ENCODE data around the gene MTG1. TPM values are rescaled to one million over a fixed set of nuclear protein-coding genes. Genes with fewer than 3 reads are reported as not detected.
"Not testable (repeated sequence)": the region's sequence is repeated elsewhere in the genome, so short reads cannot be mapped to it uniquely, and the experiment has no call there.

MTG1 gene
- total RNA-seq, 1 donor from 2014 or later = 64.9 TPM

DNA sequence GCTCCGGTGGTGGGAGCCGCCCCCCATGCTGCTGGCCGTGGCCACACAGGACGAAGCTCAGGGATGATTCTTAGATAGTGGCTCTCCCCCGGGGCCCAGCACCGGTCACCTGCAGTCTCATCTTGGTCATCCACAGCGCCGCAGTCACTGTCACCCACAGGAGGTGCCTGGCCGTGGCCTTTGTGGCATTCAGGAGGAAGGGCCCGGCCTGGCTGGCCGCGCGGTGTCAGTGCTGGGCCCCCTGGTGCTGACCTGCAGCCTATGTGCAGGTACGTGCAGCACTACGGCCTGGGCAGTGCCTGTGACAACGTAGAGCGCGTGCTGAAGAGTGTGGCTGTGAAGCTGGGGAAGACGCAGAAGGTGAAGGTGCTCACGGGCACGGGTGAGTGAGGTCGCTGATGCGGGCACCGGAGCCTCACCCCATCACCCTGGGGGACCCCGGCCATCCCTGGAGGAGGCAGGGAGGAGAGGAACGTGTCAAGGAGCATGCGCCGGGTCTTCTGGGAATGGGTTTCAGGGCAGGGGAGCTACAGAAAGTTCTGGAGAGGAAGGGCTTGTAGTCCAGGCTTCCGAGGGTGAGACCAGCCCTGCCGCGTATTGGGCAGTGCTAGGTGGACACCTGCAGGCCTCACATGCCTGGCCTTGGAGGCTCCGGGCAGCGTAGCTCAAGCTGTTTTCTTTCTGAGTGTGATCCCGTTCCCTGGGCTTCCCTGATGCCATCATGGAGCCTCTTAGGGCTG is 25.4 kb downstream of the MTG1 start:
- no peak overlapping the region for H3K27ac Mint-ChIP-seq
- DNase-seq (ENCODE audit: low spot score) = no peak
- intact Hi-C loops (cut with micrococcal nuclease) = no loop called here
- peaks cover 19% of the 10 kb centered on the region for H3K36me3 Mint-ChIP-seq (ENCODE audit: low read depth)
- peaks cover 6% of the 10 kb centered on the region for H3K9me3 Mint-ChIP-seq
- no peak overlapping the region for H3K4me3 Mint-ChIP-seq
- peaks cover 12% of the 10 kb centered on the region for H3K27me3 Mint-ChIP-seq (ENCODE audit: insufficient read depth)
- H3K4me1 Mint-ChIP-seq (ENCODE audit: low read depth) = no peaks in the 10 kb centered on the region

DNA sequence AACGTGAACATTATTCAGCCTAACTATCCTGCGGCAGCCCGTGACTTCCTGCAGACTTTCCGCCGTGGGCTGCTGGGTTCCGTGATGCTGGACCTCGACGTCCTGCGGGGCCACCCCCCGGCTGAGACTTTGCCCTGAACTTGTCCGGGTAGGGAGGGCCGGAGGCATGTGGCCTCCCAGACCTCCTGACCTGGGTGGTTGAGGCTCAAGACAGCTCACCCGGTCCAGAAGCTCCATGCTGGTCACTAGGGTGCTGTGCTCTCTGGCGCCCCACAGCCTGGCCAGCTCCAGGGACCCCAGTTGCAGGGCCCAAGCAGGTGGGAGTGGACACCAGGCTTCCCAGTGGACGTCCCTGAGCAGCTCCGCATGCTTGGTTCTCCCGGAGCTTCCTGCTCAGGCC is 26.1 kb downstream of the MTG1 start:
- no peak for DNase-seq (ENCODE audit: low spot score)
- peaks cover 15% of the 10 kb centered on the region for H3K36me3 Mint-ChIP-seq (ENCODE audit: low read depth)
- no peak overlapping the region for H3K4me3 Mint-ChIP-seq
- peaks cover 6% of the 10 kb centered on the region for H3K9me3 Mint-ChIP-seq
- no peak overlapping the region for H3K27ac Mint-ChIP-seq
- H3K27me3 Mint-ChIP-seq (ENCODE audit: insufficient read depth) = peaks cover 12% of the 10 kb centered on the region
- H3K4me1 Mint-ChIP-seq (ENCODE audit: low read depth) = no peaks in the 10 kb centered on the region
- intact Hi-C loops (cut with micrococcal nuclease) = no loop called here

DNA sequence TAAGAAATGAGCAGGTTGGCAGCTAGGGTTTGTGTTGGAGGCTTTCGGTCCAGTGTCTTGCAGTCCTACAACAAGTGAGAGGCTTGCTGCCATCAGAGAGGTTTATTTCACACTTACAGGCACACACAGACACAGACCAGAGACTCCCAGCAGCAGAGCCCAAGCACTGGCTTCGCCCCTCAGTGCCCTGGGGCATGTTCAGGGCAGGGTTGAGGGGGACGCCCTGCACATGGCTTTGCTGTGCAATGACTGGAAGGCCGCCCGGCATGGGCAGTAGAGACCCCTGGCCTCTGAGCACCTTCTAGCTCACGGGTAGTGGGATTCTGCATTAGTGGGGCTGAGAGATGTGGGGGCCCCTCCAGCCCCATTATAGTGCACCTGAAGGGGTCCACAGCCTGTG is 26.6 kb downstream of the MTG1 start:
- no peak overlapping the region for H3K4me3 Mint-ChIP-seq
- no peak overlapping the region for H3K27ac Mint-ChIP-seq
- peaks cover 1% of the 10 kb centered on the region for H3K9me3 Mint-ChIP-seq
- peaks cover 10% of the 10 kb centered on the region for H3K36me3 Mint-ChIP-seq (ENCODE audit: low read depth)
- peaks cover 12% of the 10 kb centered on the region for H3K27me3 Mint-ChIP-seq (ENCODE audit: insufficient read depth)
- H3K4me1 Mint-ChIP-seq (ENCODE audit: low read depth) = no peaks in the 10 kb centered on the region
- no peak for DNase-seq (ENCODE audit: low spot score)
- intact Hi-C loops (cut with micrococcal nuclease) = no loop called here

DNA sequence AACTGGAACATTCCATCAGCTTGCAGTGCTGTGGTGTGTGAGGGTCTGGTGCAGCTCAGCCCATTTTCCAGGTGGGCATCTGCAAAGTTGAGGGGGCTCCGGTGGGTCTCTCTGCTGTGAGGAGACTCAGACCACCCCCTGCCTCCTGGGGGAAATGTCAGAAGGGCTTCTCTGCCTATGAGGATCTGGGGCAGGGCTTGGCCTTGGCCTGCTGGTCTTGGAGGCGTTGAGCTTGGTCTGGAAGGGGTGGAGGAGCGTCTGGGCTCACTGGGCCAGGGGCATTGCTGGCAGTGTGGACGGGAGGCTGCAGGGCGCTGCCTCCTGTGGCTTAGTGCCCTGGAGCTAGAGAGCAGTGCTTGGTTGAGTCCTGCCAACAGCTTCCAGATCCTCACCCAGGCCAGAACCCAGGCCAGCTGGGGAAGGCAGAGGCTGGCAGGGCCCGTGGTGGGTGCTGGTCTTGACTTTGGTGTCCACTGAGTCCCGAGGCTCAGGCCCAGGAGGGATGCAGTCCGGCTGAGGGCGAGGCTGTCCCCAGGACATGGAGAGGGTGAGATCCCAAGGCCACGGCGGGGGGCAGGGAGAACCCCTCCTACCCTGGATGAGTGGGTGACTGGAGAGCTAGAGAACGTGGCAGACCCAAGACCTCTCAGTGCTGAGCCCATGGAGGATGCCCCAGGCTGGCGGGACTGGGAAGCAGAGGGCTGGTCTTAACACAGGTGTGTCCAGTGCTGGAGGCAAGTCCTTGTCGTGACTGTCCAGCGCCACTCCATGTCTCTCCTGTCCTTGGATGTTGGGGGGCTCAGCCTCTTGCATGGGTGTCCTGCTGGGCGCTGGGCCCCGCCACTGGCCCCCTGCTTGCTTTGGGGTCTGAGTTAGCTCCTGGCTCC is 27.6 kb downstream of the MTG1 start:
- intact Hi-C loops (cut with micrococcal nuclease) = no loop called here
- Mint-ChIP-seq H3K4me3 (no peak overlapping the region), H3K27ac (no peak overlapping the region), H3K27me3 (ENCODE audit: insufficient read depth) (peaks cover 12% of the 10 kb centered on the region), H3K4me1 (ENCODE audit: low read depth) (no peaks in the 10 kb centered on the region), H3K9me3 (no peaks in the 10 kb centered on the region), H3K36me3 (ENCODE audit: low read depth) (peaks cover 5% of the 10 kb centered on the region)
- DNase-seq (ENCODE audit: low spot score) = no peak

DNA sequence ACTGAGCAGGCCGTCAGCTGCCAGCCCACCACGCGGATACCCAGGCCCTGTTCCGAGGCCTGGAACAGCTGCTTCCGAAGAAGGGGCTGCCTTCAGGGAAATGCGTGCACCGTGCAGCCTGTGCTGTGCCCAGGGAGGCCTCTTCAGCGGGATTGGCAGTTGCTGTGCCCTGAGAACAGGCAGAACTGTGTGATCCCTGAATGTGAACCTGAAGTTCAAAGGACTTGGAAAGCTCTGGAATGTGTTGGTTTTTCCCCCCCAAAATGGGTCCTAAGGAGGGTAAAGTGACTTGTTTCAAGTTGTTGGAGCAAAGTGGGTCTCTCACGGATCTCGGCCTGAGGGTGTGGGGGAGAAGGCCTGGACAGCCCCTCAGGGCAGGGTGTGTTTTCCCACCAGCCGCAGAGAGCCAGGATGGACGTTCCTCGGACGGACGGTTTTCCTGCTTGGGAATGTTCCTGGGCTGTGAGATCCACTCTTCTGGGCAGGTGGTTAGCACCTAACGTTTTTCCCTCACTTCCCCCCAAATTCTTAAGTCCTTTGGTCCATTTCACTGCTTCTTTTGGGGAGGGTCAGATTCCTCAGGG is 28.4 kb downstream of the MTG1 start:
- no peaks in the 10 kb centered on the region for H3K4me1 Mint-ChIP-seq (ENCODE audit: low read depth)
- no peaks in the 10 kb centered on the region for H3K9me3 Mint-ChIP-seq
- H3K27ac Mint-ChIP-seq = no peak overlapping the region
- peaks cover 12% of the 10 kb centered on the region for H3K27me3 Mint-ChIP-seq (ENCODE audit: insufficient read depth)
- no peak for DNase-seq (ENCODE audit: low spot score)
- no peak overlapping the region for H3K4me3 Mint-ChIP-seq
- intact Hi-C loops (cut with micrococcal nuclease) = no loop called here
- peaks cover 5% of the 10 kb centered on the region for H3K36me3 Mint-ChIP-seq (ENCODE audit: low read depth)

DNA sequence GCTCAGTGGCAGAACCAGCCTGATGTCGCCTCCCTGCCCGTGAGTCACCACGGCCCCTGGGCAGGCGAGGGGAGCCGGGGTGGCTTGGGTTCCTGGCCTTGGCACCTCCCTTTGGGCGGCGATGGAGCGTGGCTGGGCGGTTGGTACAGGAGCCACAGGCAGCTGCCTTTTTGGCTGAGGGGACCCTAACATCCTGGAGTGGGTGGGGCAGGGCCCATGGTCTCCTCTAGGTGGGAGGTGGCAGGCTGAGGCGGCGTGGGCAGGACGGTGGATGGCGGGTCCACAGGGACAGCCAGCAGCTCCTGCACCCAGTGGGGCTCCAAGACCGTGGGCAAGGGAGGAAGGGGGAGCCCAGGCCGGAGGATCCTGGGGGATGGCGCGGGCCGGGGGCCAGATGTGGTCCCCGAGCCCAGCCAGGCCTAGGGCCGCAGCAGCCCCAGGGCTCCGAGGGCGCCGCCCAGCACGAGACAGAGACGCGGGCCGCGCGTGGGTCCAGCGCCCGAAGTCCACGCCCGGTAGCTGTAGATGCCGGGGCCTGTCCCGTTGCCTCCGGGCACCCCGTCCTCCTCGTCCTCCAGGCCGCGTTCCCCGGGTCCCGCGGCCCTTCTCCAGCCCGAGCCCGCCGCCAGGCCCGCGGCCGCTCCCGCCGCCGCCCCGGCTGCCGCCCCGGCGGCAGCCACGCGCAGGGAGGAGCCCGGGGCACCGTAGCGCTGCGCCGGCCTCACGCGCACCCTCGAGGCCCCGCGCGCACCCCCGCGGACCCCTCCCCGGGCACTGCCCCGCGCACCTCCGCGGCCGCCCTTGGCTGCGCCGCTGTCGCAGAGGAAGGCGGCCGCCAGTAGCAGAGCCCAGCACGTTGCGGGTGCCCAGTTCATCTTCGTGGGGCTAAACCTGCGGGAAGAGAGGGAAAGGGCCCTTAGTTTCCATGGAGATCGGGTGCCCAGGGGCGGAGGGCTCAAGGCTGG is 29.1 kb downstream of the MTG1 start:
- intact Hi-C loops (cut with micrococcal nuclease) = no loop called here
- peaks cover 5% of the 10 kb centered on the region for H3K36me3 Mint-ChIP-seq (ENCODE audit: low read depth)
- no peaks in the 10 kb centered on the region for H3K4me1 Mint-ChIP-seq (ENCODE audit: low read depth)
- H3K27me3 Mint-ChIP-seq (ENCODE audit: insufficient read depth) = peaks cover 12% of the 10 kb centered on the region
- H3K27ac Mint-ChIP-seq = no peak overlapping the region
- no peak overlapping the region for H3K4me3 Mint-ChIP-seq
- H3K9me3 Mint-ChIP-seq = no peaks in the 10 kb centered on the region
- no peak for DNase-seq (ENCODE audit: low spot score)

DNA sequence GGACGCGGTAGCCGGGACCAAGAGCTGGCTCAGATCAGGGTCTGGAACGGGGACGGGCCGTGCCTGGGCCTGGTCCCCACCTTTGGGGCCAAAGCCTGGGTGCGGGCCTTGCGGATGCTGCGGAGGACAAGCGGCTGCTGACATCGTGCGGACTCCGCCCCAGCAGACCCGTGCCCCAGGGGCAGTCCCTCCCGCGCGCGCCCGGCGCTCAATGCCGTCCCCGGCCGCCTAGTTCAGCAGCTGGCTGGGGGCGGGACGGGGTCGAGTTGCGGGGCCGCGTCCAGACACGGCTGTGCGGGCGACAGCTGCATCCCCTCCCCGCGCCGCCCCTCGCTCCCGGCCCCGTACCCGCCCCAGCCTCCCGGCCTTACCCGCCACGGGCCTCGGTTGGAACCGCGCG is 30.1 kb downstream of the MTG1 start:
- H3K27ac Mint-ChIP-seq; H3K9me3 Mint-ChIP-seq; DNase-seq (ENCODE audit: low spot score); H3K4me3 Mint-ChIP-seq; H3K4me1 Mint-ChIP-seq (ENCODE audit: low read depth); H3K36me3 Mint-ChIP-seq (ENCODE audit: low read depth); intact Hi-C loops (cut with micrococcal nuclease): not testable (repeated sequence)
- H3K27me3 Mint-ChIP-seq (ENCODE audit: insufficient read depth) = peaks cover 15% of the 10 kb centered on the region

DNA sequence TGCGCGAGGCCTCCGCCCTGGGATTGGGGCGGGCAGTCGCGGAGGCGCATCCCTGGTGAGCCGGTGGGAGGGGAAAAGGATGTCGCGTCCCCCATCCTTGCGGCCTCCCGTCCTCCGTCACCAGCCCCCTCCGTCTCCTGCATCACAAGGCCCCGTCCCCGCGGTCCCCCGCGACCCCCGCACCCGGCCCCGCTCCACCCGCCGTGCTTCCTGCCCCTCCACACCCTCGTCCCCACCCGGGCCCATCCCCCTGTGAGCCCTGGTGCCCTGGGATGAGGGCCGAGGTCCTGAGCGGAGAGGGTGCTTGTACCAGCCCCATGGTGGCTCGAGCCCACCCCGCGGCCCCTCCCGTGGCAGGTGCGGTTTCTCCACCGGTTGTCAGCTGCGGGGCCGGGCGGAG is 30.6 kb downstream of the MTG1 start, which contains the start of gene SPRN:
SPRN (minus strand) TSS at position 25 of the 400 bp plus-strand sequence. CDS start 944 bp downstream, outside the sequence.
- DNase-seq (ENCODE audit: low spot score); H3K4me1 Mint-ChIP-seq (ENCODE audit: low read depth); H3K4me3 Mint-ChIP-seq; H3K36me3 Mint-ChIP-seq (ENCODE audit: low read depth); H3K27ac Mint-ChIP-seq; H3K9me3 Mint-ChIP-seq; intact Hi-C loops (cut with micrococcal nuclease): not testable (repeated sequence)
- peaks cover 17% of the 10 kb centered on the region for H3K27me3 Mint-ChIP-seq (ENCODE audit: insufficient read depth)

DNA sequence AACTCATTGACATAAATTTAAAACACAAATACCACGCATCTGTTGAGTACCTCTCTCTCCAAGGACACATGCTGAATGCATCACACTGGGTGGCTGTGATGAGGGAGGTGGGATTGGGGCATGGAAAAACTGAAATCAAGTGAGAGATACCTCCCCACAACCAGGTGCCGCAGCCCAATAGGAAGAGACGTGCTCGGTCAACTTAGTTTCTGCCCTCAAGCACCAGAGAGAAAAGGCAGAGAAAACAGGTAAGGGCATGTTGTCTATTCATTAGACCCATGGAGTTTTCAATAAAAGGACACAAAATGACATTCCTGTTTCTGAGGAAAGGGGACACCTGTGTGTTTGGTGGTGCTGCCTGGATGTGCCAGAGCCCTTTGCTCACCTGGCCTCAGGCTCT is 35.6 kb downstream of the MTG1 start:
- H3K36me3 Mint-ChIP-seq (ENCODE audit: low read depth); H3K4me3 Mint-ChIP-seq; DNase-seq (ENCODE audit: low spot score); H3K27me3 Mint-ChIP-seq (ENCODE audit: insufficient read depth); H3K27ac Mint-ChIP-seq; H3K9me3 Mint-ChIP-seq; intact Hi-C loops (cut with micrococcal nuclease); H3K4me1 Mint-ChIP-seq (ENCODE audit: low read depth): not testable (repeated sequence)

DNA sequence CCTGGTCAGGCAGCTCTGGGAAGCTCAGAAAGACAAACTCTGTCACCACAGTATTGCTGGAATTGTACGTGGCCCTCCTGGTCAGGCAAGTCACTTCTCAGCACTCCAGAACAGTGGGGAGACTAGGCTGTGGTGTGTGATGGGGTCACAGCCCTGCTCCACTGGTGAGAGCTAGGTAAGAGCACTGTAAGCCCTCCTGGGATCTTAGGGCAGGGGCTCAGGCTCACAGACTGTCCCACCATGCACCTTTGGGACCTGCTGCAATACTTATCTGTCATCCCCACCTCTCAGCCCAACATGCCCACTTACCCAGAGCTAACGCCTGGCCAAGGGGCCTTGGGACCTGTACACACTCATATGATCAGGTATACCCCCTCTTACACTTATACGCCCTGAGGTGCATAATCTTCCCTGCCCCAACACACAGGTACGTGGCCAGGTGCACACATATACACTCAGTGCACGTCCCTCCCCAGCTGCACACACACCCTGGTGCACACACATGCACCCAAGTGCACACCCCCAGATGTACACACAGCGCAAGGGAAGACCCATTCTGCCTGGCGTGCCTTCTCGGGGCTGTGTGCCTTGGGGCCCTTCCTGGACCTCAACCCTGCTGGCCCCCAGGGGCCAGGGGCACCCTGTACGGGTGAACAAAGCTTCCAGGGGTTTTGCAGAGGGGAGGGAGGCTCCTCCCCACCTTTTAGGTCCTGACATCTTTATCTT is 38.1 kb downstream of the MTG1 start:
- intact Hi-C loops (cut with micrococcal nuclease); H3K9me3 Mint-ChIP-seq; H3K4me3 Mint-ChIP-seq; H3K27ac Mint-ChIP-seq; DNase-seq (ENCODE audit: low spot score); H3K4me1 Mint-ChIP-seq (ENCODE audit: low read depth); H3K36me3 Mint-ChIP-seq (ENCODE audit: low read depth): not testable (repeated sequence)
- H3K27me3 Mint-ChIP-seq (ENCODE audit: insufficient read depth) = peaks cover 14% of the 10 kb centered on the region

DNA sequence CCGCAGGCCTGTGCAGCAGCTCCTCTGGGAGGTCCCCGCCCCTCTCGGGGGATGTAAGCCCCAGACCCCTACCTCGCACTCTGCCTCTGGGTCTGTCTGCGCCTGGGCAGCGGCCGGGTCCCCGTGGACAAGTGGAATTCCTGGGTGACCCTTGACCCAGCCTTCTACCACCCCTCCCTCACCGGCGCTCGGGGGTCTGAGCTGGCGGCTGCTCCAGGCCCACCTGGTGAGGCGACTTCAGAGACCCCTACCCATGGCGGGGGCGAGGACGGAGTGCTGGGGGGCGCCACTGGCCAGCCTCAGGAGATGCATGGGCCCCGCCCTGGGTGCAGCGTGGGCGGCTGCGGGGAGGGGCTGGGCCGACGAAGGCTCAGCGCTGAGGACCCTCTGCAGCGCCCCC is 38.8 kb downstream of the MTG1 start:
- intact Hi-C loops (cut with micrococcal nuclease) = not testable (repeated sequence)
- H3K27me3 Mint-ChIP-seq (ENCODE audit: insufficient read depth) = peaks cover 16% of the 10 kb centered on the region

More for the DNA sequence above, 38.8 kb downstream of the MTG1 start:
- not testable (repeated sequence) for DNase-seq (ENCODE audit: low spot score); H3K9me3 Mint-ChIP-seq; H3K4me3 Mint-ChIP-seq; H3K4me1 Mint-ChIP-seq (ENCODE audit: low read depth); H3K27ac Mint-ChIP-seq; H3K36me3 Mint-ChIP-seq (ENCODE audit: low read depth)
